ENCODE measurements around the gene HBEGF.
"Not testable (repeated sequence)": the region's sequence is repeated elsewhere in the genome, so short reads cannot be mapped to it uniquely, and the experiment has no call there.

Gene HBEGF

DNA sequence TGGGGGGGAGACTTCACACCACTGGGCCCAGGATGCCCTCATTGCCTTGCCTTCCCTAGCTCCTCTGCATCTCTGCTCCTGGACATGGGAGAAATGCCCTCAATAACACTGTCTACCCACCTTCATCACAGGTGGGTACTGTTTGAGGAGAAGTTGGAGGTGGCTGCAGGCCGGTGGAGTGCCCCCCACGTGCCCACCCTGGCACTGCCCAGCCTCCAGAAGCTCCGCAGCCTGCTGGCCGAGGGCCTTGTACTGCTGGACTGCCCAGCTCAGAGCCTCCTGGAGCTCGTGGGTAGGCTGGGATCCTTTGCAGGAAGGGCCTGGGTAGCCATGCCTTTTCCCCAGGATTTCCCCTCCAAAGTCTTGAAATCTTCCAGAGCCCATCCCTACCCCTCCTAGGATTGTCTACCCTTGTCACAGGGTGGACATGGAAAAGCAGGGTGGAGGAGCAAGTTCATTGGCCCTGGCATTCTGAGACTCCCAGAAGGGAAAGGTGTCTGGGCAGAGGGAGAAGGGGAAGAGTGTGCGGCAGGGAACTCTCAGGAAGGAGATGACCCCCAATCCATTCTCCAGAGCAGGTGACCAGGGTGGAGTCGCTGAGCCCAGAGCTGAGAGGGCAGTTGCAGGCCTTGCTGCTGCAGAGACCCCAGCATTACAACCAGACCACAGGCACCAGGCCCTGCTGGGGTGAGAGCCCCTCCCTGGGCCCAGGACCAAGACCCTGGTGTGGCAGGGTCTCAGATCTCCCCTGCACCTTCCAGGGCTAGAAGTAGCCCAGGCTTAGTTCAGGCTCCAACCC, 14.5 kb upstream of the HBEGF start:
- FAIRE-seq: no peak

DNA sequence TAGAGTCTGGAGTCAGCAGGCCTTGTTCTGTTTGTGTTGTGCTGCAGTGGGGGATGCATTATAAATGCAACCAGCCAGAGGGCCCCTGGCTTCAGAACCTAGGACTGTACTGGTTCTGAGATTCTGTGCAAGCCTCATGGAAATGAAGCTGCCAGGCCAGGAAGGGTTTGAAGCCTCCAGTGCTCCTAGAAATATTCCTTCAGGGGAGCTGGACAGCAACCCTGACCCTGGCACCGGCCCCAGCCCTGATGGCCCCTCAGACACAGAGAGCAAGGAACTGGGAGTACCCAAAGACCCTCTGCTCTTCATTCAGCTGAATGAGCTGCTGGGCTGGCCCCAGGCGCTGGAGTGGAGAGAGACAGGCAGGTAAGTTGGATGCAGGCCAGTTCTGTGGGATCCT, 13.7 kb upstream of the HBEGF start, which contains the start of gene SLC4A9:
Gene SLC4A9 (plus strand): TSS at position 94 of the 400 bp plus-strand sequence. CDS start 43 bp downstream, at position 137.
- no peak for FAIRE-seq

DNA sequence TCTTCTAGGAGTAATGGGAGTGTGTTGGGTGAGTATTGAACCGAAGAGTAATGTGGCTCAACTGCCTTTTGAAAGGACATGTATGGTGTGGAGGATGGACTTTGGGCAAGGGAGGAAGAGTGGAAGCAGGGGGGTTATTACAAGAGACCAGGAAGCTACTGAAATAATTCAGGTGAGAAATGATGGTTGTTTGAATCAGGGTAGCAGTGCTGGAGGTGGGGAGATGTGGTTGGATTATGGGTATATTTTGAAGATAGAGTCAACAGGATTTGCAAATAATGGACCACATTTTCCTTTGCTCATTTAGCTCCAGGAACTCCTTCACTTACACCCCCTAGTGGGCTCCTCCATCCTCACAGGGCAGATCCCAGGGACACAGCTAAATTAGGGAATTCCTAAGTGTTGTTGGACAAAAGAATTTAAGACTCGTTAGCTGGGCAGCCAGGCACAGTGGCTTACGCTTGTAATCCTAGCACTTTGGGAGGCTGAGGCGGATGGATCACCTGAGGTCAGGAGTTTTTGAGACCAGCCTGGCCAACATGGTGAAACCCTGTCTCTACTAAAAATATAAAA, 12.4 kb upstream of the HBEGF start:
- no peak for FAIRE-seq

DNA sequence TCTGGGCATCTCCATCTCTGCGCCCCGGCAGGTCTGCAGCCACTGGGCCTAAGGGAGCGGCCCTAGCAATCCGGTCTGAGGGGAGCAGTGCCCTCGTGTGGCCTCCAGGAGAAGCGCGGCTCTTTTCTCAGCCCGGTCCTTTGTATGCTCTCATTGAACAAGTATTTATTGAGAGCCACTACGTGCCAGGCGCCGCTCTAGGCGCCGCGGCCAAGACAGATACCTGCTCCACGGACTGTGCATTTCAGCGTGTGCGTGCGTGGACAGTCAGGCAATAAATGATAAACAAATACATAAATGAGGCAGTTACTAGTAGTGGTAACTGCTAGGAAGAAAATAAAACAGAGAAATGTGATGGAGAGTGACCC, 11.3 kb upstream of the HBEGF start:
- FAIRE-seq: no peak

DNA sequence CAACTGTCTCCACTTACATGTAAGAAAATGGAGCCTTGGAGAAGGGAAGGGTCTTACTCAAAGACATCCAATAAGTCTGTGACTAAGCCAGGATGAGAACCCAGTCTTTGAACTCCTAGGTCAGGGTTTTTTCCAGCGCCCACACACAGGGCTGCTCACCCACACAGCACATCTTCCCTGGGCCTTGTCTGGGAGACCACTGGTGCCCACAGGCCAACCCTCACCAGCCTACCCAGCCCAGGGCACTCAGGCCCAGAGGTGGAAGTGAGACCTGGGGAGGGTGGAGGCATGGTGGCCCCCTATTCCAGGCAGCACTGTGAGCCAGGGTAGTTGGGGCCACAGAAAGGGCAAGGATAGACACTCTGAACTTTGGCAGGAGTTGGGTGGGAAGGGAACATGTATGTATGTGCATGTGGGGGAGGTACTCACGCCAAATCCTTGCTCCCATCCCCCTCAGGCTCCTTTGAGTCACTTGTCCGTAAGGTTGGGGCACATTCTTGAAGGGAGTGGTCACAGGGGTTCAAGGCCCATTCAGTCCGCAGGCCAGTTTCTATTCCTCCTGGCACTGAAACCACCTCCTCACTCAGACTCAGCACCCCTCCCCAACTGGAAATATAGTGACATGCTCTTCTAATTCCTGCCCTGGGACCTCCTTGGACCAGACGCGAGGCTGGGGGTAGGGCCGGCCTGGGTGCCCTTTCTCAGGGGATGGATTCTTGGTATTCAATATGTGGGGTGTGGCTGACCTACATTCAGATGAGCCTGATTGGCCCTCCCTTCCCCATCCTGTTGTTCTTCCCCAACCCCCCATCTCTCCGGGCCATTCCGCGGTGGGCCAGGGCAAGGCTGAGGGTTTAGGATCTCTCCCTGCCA, 10.7 kb upstream of the HBEGF start:
- FAIRE-seq: no peak

DNA sequence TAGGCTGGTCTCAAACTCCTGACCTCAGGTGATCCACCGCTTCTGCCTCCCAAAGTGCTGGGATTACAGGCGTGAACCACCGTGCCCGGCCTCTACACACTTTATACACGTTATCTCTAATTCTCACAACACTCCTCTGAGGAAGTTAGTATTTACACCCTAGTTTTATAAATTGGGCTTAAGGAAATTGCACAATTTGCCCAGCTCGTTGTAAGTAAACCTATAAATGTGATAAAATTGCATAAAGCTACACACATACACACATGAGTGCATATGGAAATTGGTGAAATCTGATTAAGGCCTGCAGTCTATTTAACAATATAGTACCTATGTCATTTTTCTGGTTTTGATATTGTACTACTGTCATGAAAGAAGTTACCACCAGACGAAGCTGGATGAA, 9.1 kb upstream of the HBEGF start:
- FAIRE-seq: no peak

DNA sequence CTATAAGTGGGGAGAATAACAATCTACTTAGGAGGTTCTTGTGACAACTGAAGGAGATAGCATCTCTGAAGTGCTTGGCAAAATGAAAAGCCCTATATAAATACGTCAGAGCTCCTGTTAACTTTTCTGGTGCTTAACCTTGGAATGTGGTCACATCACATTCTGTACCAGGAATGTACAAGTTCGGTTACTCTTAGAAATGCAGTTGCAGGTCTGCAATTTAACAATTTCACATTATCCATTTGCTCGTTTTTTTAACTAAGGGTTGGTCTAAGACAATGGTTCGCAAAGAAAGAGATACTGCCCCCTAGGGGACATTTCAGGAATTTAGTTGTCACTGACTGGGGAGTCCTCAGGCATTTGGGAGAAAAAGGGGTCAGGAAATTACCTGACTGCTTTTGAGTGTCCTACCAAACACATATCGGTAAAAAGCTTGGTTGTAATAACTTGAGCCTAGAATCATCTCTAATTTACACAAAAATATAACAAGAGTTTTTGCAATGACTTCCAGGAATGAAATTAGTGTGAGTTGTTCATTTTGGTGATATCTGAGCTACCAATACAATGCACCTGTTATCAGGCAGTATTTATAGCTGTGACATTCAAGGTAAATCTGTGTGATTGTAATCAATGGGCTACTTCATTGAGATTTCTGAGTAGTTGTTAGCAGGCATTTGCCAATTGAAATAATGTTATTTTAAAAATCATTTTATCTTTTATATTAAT, 5.4 kb upstream of the HBEGF start:
- FAIRE-seq: no peak

DNA sequence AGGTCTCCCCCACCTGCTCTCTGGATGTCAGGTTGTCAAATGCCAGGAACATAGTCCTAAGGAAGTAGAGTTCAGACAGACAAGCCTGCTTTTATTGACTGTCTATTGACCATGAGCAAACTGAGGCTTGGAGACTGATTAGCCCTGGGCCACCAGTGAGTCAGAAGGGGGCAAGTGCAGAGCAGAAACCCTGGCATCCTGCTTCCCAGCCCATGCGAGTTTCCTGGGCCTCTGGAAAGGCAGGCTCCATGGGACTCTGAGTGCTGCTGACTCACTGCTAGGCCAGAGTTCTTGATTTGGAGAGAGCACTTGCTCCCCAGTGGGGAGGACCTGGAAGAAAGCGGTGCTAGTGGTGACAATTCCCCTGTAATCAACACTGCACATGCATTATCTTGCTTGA, 2.8 kb upstream of the HBEGF start:
- FAIRE-seq: no peak

DNA sequence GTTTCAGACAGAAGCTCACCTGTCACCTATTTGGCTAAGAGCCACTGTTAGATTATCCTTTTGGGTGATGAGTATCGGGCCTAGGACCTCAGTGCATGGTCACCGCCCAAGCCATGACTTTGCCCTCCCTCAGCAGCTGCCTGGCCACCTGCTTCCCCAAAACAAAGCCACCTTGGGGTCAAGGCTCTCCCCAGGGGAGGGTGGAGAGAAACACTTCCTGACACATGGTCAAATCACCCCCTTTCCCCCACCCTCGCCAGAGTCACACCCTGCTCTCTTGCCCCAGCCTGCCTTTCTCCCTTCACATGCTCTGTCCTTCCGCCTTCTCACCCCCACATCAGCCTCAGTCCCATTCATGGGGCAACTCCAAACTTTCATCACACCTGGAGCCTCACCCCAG, 1.7 kb upstream of the HBEGF start:
- FAIRE-seq: no peak

DNA sequence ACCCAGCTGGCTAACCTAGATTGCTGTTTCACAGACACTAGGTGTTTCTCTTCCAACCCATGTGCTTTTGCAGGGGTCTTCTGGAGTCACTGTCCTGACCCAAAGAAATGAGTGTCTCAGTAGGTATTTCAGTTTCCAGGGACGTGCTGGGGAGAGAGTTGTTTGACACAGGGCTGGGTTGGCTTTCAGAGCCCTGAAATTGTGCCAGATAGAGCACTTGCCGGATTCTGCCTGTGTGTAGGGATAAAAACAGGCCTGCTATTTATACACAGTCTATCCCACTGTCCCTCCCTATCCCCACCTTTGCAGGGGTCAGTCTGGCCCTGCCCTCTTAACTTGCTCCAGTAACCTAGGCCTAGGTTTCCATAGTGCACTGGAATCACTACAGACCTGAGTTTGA, 957 bp upstream of the HBEGF start:
- no peak for FAIRE-seq

DNA sequence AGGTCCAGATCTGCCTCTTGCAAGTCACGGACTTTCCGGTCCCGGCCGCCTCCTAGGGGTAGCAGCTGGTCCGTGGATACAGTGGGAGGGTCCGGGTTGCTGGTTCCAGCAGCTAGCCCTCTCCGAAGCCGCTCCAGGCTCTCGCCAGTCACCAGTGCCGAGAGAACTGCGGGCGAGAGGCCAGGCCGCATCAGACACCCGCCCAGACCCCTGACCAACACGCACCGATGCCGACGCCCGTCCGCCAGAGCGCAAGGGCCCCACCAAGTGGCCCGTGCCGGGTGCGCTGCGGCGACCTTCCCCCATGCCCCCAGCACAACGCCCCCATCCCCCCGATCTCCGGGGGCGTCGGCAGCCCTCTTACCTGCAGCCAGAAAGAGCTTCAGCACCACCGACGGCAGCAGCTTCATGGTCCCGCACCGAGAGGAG, 470 bp downstream of the HBEGF start:
- FAIRE-seq: no peak

DNA sequence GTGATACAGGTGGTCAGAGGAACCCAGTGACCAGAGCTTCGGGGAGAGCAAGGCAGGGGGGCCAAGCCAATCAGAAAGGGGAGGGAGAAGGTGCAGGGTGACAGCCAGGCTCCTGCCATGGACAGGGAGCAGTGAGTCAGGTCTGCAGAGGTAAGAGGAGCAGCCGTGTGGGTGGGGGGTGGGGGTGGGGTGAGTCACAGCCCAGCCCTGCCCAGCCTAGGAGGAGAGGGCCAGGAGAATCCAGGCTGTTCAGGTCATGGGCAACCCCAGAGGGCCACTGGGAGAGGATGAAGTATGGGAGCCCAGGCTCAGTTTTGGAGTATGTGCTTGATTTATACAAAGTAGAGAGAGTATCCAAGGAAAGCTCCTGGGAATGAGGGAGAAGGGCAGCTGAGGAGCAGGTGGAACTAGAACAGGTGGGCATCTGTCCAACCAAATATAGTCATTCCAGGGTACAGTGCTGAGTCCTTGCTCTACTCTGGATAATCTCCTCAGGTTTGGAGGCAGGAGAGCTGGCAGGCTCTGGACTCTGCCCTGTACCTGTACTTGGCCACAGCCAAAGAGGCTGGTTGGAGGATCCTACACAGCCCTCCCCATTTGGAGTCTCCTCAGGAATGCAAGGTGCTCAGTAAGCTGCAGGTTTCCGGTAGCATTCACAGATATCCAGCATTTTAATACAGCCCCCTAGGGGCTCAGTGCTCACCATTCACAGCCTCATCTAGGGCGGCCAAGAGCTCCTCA, 1.6 kb downstream of the HBEGF start:
- no peak for FAIRE-seq

DNA sequence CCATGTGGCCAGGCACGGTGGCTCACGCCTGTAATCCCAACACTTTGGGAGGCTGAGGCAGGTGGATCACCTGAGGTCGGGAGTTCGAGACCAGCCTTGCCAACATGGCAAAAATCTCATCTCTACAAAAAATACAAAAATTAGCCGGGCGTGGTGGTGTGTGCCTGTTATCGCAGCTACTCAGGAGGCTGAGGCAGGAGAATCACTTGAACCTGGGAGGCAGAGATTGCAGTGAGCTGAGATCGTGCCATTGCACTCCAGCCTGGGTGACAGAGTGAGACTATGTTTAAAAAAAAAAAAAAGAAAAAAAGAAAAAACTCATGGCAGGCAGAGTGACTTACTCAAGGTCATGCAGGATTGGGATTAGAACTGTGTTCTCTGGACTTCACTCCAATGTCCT, 2.6 kb downstream of the HBEGF start:
- FAIRE-seq: not testable (repeated sequence)

DNA sequence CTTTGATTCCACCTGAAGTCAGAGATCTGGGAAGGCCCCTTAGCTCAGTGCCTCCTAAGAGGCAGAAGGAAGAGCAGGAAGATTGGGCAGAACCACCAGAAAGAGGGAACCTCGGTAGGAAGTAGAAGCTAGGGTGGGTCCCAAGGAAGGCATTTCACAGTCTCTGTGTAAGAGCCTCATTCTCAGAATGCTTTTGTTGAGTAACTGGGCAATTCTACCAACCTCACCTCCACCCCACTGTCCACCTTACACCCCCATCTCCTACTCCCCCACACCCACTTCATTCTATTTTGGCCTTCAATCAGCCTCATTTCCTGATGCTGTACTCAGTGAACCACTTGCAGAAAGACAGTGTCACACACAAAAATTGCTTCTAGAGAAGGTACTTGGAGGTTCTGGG, 3.5 kb downstream of the HBEGF start:
- no peak for FAIRE-seq

DNA sequence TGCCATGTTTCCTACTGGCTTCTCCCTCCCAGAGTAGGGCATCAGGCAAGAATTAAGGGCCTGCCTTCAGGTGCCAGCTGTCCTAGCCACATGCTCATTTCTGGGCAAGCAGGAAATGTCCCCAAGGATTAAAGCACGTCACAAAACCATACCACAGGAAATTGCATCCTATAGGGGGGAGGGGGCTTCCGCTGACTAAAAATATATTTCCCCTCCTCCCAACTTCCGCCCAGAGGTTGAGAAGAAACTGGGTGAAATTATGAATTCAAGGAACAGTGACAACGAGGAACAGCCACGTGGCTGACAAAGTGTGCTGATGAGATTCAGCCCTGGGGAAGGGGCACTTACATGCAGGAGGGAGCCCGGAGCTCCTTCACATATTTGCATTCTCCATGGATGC, 4.1 kb downstream of the HBEGF start:
- no peak for FAIRE-seq

DNA sequence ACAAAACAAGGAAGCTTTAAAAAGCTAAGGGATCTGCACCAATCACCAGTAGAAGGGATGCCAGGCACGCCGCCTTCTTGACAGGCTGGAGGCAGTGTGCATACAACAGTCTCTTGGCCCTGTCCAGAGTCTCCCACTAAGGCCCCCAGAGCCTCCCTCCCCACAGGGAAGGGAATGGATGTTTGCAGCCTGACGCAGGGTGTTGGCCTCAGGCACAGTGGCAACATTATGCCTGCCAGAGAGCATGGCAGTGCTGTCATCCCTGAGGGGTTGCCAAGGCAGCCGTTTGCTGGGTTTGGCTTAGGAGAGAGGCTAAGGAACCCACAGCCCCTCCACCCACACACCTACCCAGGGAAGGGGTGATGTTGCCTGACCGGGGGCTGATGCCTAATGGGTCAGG, 4.8 kb downstream of the HBEGF start:
- no peak for FAIRE-seq

DNA sequence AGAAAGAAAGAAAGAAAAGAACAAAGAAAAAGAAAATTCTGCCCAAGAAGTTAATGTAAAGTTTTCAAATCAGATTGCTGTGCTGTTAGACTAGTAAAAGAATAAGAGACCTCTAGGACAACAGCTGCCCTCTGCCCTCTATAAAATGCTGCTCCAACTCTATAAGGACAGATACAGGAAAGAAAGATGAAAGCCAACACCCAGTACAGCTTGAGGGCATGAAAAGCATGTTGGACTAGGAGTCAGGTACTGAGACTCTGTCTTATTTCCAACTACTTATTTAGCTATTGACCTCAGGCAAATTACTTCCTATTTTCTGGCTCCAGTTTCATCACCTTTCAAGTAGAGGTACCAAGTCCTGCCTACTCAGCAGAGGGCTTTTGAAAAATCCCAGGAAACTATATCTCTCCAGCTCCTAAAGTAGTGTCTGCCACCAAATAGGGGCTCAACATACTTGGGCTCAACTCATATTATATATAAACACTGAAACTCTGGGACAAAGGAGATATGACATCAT, 5.7 kb downstream of the HBEGF start:
- no peak for FAIRE-seq

DNA sequence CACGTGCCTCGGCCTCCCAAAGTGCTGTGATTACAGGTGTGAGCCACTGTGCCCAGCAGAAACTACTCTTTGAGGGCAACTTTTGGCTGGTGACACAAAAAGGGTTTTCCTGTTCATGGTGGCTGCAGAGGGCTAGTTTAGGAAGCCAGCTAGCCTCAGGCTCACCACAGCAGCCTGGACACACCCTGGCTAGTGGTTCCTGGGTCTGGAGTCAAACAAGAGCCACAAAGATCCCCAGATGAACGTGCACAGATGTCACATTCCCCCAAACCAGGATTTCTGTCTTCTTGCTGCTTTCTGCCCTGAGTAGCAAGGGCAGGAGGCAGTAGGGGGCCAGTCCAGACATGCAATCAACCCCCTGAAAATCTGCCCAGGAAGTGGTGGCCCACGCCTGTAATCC, 6.8 kb downstream of the HBEGF start:
- FAIRE-seq: no peak

DNA sequence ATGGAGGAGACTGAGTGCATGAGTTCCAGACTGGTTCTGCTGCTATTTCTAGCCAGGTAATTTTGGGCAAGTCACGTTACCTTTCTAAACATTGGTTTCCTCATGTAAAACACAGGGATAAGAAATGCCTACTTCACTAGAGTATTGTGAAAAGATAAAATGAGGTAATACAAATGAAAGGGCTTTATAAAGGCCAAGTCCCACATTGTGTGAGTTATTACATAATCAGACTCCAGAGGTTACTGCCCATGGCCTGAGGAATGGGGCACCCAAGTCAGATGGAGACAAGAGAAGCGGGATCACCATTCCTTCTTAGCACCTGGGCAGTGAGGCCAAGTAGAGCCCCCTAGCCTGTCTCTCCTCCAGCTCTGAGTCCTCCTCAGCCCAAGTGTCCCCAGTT, 7.5 kb downstream of the HBEGF start:
- FAIRE-seq: no peak

DNA sequence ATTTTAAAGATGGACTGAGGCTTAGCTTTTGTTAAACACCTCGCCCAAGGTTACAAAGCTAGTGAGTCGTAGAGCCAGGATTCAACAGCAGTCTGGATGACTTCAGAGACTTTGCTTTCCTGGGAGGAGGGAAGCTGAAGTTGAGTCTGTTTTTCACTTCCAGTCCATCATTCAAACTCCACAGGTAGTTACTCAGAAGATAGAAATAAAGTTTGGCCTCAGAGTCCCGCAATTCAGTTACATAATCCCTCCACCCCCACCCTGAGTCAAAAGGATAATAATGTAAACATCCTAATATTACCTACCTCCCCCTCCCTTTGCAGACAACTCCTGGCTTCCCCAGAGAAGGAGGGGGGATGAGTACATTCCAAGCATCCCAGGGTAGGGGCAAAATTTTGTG, 8.1 kb downstream of the HBEGF start:
- no peak for FAIRE-seq

DNA sequence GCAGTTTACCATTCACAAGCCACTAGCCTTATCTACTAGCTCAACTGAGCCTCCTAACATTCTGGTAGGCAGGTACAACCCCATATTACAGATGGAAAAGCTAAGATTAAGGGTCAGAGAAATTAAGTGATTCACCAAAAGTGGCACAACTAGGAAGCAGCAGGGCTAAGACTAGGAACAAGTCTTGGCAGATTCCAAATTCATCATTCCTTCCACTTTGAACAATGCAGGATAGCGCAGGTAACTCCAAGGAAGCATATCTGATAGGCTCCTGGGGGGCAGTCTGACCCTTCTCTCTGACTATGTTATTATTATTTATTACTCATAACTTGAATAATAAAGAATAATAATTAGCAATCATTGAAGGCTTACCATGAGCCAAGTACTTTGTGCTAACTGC, 8.5 kb downstream of the HBEGF start:
- no peak for FAIRE-seq

DNA sequence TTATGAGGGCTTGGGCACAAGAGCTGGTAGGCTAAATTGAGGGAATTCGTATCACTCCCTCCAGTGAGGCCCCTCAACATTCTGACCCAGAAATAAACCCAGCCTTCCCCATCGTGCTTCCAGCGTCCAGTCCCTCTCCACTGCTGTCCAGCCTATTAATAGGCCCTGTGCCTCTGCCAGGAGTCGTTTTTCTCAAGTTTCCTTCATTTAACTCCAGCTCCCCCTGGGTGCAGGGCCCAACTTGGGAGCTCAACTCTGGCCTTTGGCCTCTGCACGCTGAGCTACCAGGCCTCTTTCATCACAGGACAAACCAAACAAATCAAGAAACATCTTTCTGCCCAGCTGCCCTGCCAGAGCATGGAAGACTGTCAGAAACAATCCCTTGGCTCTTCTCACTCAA, 10.0 kb downstream of the HBEGF start:
- no peak for FAIRE-seq
